Thoracic aorta (tissue), 2 donors: ENCODE results near the gene KCNJ11. TPM values are rescaled to one million over a fixed set of nuclear protein-coding genes. Genes with fewer than 3 reads are reported as not detected.

ENCODE experiments used
- ATAC-seq: fragments of 150-250 bp; one replicate; pipeline ENCODE4 v1.8.0; 2017; ENCODE audit warnings: low read depth; ENCODE audit not compliant: insufficient number of reproducible peaks, low FRiP score
- DNase-seq: peaks from one replicate; pipeline ENCODE4 v3.0.0-alpha.2; 2020; ENCODE audit warnings: low spot score
- H3K27ac ChIP-seq, 2 donors: fragments of 200-600 bp; sonication (generic); 1 replicate in 1 of 2; 2 replicates in 1 of 2; pipeline ENCODE4 v1.5.1; 2016; ENCODE audit warnings: mild to moderate bottlenecking in 2 of 2, moderate library complexity in 2 of 2
- H3K27me3 ChIP-seq: fragments of 200-600 bp; sonication (generic); replicated peaks from 2 replicates; pipeline ENCODE4 v1.6.0; 2016; ENCODE audit warnings: mild to moderate bottlenecking; ENCODE audit not compliant: insufficient read depth
- H3K36me3 ChIP-seq: fragments of 200-600 bp; sonication (generic); one replicate; pipeline ENCODE4 v1.5.1; 2016
- H3K4me1 ChIP-seq, 2 donors: fragments of 200-600 bp; sonication (generic); 1 replicate in 1 of 2; 2 replicates in 1 of 2; pipeline versions ENCODE4 v1.5.1 to v1.6.0; 2016; ENCODE audit warnings: low read depth in 2 of 2, mild to moderate bottlenecking in 1 of 2; ENCODE audit not compliant: control insufficient read depth in 1 of 2
- H3K4me3 ChIP-seq: fragments of 200-600 bp; sonication (generic); 2 replicates; pipeline ENCODE4 v1.5.1; 2016; ENCODE audit warnings: mild to moderate bottlenecking
- H3K9me3 ChIP-seq: fragments of 200-600 bp; sonication (generic); 2 replicates; pipeline ENCODE4 v1.5.1; 2016
- CTCF ChIP-seq: fragments of 200-600 bp; sonication (generic); IDR thresholded peaks from one replicate; pipeline ENCODE4 v1.5.1; 2019; ENCODE audit warnings: antibody characterized with exemption
- total RNA-seq, 2 donors: library from RNA; depleted of rRNA; stranded (reverse); fragments of >200 nt; gene quantifications; one replicate each; pipeline versions ENCODE4 v1.1.0 to v1.2.3, GENCODE V29; 2016

KCNJ11 gene
- total RNA-seq, result 1 to 10 TPM; 2.5 to 2.7 TPM

GRCh38 chr11:17388609-17389210 is at the start of gene KCNJ11:
Gene KCNJ11 (minus strand): TSS chr11:17388659. CDS start chr11:17388091, 568 bp downstream.
- DNase-seq (no peak), ATAC-seq (no peak)
- Histone ChIP-seq H3K36me3 (no peaks in the 10 kb centered on the region), H3K27me3 (no peaks in the 10 kb centered on the region), H3K27ac (no peak within 1 kb of the TSS), H3K4me1 (peaks cover 4 to 16% of the 10 kb centered on the region in 2 donors), H3K4me3 (peak within 1 kb of the TSS; percentile 68), H3K9me3 (no peaks in the 10 kb centered on the region)
- no peak for TF ChIP-seq CTCF

- no peak overlapping the region for H3K27ac ChIP-seq
- H3K36me3 ChIP-seq, result no peaks in the 10 kb centered on the region
- H3K9me3 ChIP-seq, result no peaks in the 10 kb centered on the region
- ATAC-seq (no peak), DNase-seq (no peak)
- no peak overlapping the region for H3K4me3 ChIP-seq
- no peaks in the 10 kb centered on the region for H3K27me3 ChIP-seq
- no peak for TF ChIP-seq CTCF
- H3K4me1 ChIP-seq, result no peaks in the 10 kb centered on the region
These were observed 48.9 kb upstream of the KCNJ11 start for GRCh38 chr11:17437366-17437765.

- ATAC-seq (no peak), DNase-seq (no peak)
- TF ChIP-seq CTCF, result no peak
- Histone ChIP-seq H3K27me3 (no peaks in the 10 kb centered on the region), H3K36me3 (no peaks in the 10 kb centered on the region), H3K27ac (no peak overlapping the region), H3K9me3 (no peaks in the 10 kb centered on the region), H3K4me3 (no peak overlapping the region), H3K4me1 (peaks cover 7 to 17% of the 10 kb centered on the region in 2 donors)
These were observed 45.6 kb upstream of the KCNJ11 start for GRCh38 chr11:17434108-17434507.

- TF ChIP-seq CTCF, result no peak
- DNase-seq, result no peak
- Histone ChIP-seq H3K27me3 (no peaks in the 10 kb centered on the region), H3K4me1 (peaks cover 7 to 17% of the 10 kb centered on the region in 2 donors), H3K4me3 (no peak overlapping the region), H3K9me3 (no peaks in the 10 kb centered on the region), H3K36me3 (no peaks in the 10 kb centered on the region), H3K27ac (no peak overlapping the region)
- ATAC-seq, result no peak
These were observed 43.5 kb upstream of the KCNJ11 start for GRCh38 chr11:17432002-17432401.

- TF ChIP-seq CTCF, result no peak
- ATAC-seq, result no peak
- Histone ChIP-seq H3K27ac (no peak overlapping the region), H3K27me3 (no peaks in the 10 kb centered on the region), H3K4me3 (no peak overlapping the region), H3K36me3 (no peaks in the 10 kb centered on the region), H3K9me3 (no peaks in the 10 kb centered on the region), H3K4me1 (peaks cover 7 to 17% of the 10 kb centered on the region in 2 donors)
- no peak for DNase-seq
These were observed 42.7 kb upstream of the KCNJ11 start for GRCh38 chr11:17431139-17431538.
